GM18870 (cell line): Measurements from ENCODE around the gene GRHL1.
"Not testable (repeated sequence)": the region's sequence is repeated elsewhere in the genome, so short reads cannot be mapped to it uniquely, and the experiment has no call there.

ENCODE experiments used
- ATAC-seq: cut with Tn5 transposase; IDR thresholded peaks from one replicate; pipeline ENCODE4 v1.9.1; 2021; ENCODE audit warnings: moderate library complexity; ENCODE audit not compliant: unreplicated experiment

The GRHL1 gene

GRCh38 chr2:10007921-10008808 lies 56.7 kb downstream of the GRHL1 start:
- ATAC-seq, result no peak

- no peak for ATAC-seq
Measured at GRCh38 chr2:10008809-10009176, 57.3 kb downstream of the GRHL1 start.

- no peak for ATAC-seq
Measured at GRCh38 chr2:10009271-10009810, 57.8 kb downstream of the GRHL1 start.

GRCh38 chr2:10009811-10010781 lies 58.6 kb downstream of the GRHL1 start:
- no peak for ATAC-seq

GRCh38 chr2:10010861-10011605 lies 59.5 kb downstream of the GRHL1 start:
- not testable (repeated sequence) for ATAC-seq

- not testable (repeated sequence) for ATAC-seq
Measured at GRCh38 chr2:10011606-10012325, 60.3 kb downstream of the GRHL1 start.

- not testable (repeated sequence) for ATAC-seq
Measured at GRCh38 chr2:10012366-10012962, 61.0 kb downstream of the GRHL1 start.

- no peak for ATAC-seq
Measured at GRCh38 chr2:10012963-10013461, 61.5 kb downstream of the GRHL1 start.

GRCh38 chr2:10013651-10014417 lies 62.3 kb downstream of the GRHL1 start:
- not testable (repeated sequence) for ATAC-seq

- no peak for ATAC-seq
Measured at GRCh38 chr2:10014418-10015190, 63.1 kb downstream of the GRHL1 start.

GRCh38 chr2:10015376-10015989 lies 64.0 kb downstream of the GRHL1 start:
- ATAC-seq, result not testable (repeated sequence)

- no peak for ATAC-seq
Measured at GRCh38 chr2:10016001-10016801, 64.7 kb downstream of the GRHL1 start.

GRCh38 chr2:10016802-10017258 lies 65.3 kb downstream of the GRHL1 start:
- ATAC-seq, result no peak

- ATAC-seq, result no peak
Measured at GRCh38 chr2:10017313-10017941, 65.9 kb downstream of the GRHL1 start.

GRCh38 chr2:10019174-10019573 lies 67.7 kb downstream of the GRHL1 start:
- ATAC-seq, result no peak
